Testis (tissue), 2 donors: Measurements from ENCODE around the gene SYK.

Experiments
- POLR2A ChIP-seq: fragments of 450-650 bp; IDR thresholded peaks from one replicate; pipeline ENCODE4 v1.6.1; 2017; ENCODE audit warnings: antibody characterized with exemption, mild to moderate bottlenecking, moderate library complexity
- TF ChIP-seq, protein P1 (sequence below), 3 experiments: fragments of 450-650 bp in 2 of 3; fragments of 200-600 bp in 1 of 3; sonication (generic) in 1 of 3; IDR thresholded peaks; one replicate each; pipeline ENCODE4 v1.5.1; 2016 to 2019; ENCODE audit warnings: antibody characterized with exemption in 3 of 3, mild to moderate bottlenecking in 2 of 3, moderate library complexity in 1 of 3

DNA sequence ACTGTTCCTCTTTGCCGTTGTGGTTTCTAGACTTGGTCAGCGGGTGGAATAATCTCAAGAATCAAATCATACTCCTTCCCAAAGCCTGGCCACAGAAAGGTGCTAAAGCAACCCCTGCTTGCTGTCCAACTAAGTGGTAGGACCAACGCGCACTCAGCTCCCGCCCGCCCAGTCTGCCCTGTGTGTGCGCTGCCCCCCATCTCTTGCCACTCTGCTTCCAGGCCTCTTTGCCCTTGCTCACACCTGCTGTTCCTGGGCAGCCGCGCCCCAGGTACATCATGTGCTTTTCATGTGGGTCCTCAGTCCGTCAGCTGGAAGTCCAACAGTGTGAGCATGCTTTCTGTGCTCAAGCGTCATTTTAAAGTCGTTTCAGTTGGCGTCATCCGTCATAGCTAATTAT lies 65.5 kb downstream of the SYK start:
- TF ChIP-seq, protein P1, sequence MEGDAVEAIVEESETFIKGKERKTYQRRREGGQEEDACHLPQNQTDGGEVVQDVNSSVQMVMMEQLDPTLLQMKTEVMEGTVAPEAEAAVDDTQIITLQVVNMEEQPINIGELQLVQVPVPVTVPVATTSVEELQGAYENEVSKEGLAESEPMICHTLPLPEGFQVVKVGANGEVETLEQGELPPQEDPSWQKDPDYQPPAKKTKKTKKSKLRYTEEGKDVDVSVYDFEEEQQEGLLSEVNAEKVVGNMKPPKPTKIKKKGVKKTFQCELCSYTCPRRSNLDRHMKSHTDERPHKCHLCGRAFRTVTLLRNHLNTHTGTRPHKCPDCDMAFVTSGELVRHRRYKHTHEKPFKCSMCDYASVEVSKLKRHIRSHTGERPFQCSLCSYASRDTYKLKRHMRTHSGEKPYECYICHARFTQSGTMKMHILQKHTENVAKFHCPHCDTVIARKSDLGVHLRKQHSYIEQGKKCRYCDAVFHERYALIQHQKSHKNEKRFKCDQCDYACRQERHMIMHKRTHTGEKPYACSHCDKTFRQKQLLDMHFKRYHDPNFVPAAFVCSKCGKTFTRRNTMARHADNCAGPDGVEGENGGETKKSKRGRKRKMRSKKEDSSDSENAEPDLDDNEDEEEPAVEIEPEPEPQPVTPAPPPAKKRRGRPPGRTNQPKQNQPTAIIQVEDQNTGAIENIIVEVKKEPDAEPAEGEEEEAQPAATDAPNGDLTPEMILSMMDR (IDR thresholded peaks at IDR 0.05) = no peak
- TF ChIP-seq POLR2A = no peak
